Fibroblast of mammary gland (primary cell): ENCODE data around the gene ANK2.

Source experiments
- DNase-seq: peaks from one replicate; pipeline ENCODE4 v3.0.0-alpha.2; 2010; ENCODE audit warnings: low read depth
- H3K4me3 ChIP-seq: 2 replicates; pipeline ENCODE4 v1.5.1; 2011; ENCODE audit warnings: low read depth, mild to moderate bottlenecking, low read length, moderate library complexity; ENCODE audit not compliant: control insufficient read depth
- CTCF ChIP-seq: conservative IDR thresholded peaks from 2 replicates; pipeline ENCODE4 v1.5.1; 2011; ENCODE audit warnings: low read depth, low read length, inconsistent platforms; ENCODE audit not compliant: control insufficient read depth, insufficient read depth

The ANK2 gene

GRCh38 chr4:113043591-113043990 lies 5.9 kb upstream of the ANK2 start:
- H3K4me3 ChIP-seq = no peak overlapping the region
- no peak for DNase-seq
- TF ChIP-seq CTCF = no peak

- no peak overlapping the region for H3K4me3 ChIP-seq
- TF ChIP-seq CTCF = no peak
- no peak for DNase-seq
These were observed 910 bp downstream of the ANK2 start for GRCh38 chr4:113050371-113050755.

GRCh38 chr4:113050837-113051236 lies 1.4 kb downstream of the ANK2 start:
- DNase-seq = no peak
- TF ChIP-seq CTCF = no peak
- H3K4me3 ChIP-seq = no peak overlapping the region

GRCh38 chr4:113051361-113051760 lies 1.9 kb downstream of the ANK2 start:
- no peak for DNase-seq
- H3K4me3 ChIP-seq = no peak overlapping the region
- TF ChIP-seq CTCF = no peak

GRCh38 chr4:113052379-113052951 lies 3.0 kb downstream of the ANK2 start:
- H3K4me3 ChIP-seq = no peak overlapping the region
- no peak for TF ChIP-seq CTCF
- peak; percentile 89 for DNase-seq

- no peak overlapping the region for H3K4me3 ChIP-seq
- no peak for DNase-seq
- no peak for TF ChIP-seq CTCF
These were observed 4.4 kb downstream of the ANK2 start for GRCh38 chr4:113053883-113054282.

- TF ChIP-seq CTCF = no peak
- no peak overlapping the region for H3K4me3 ChIP-seq
- DNase-seq = no peak
These were observed 6.9 kb downstream of the ANK2 start for GRCh38 chr4:113056318-113056717.
